DMS 273 (cell line): ENCODE results near the gene COLEC12.

Source experiments
- DNase-seq: peaks from one replicate; lab custom pipeline; 2025; ENCODE audit not compliant: unreplicated experiment; lab: John Stamatoyannopoulos, UW

The COLEC12 gene

DNA sequence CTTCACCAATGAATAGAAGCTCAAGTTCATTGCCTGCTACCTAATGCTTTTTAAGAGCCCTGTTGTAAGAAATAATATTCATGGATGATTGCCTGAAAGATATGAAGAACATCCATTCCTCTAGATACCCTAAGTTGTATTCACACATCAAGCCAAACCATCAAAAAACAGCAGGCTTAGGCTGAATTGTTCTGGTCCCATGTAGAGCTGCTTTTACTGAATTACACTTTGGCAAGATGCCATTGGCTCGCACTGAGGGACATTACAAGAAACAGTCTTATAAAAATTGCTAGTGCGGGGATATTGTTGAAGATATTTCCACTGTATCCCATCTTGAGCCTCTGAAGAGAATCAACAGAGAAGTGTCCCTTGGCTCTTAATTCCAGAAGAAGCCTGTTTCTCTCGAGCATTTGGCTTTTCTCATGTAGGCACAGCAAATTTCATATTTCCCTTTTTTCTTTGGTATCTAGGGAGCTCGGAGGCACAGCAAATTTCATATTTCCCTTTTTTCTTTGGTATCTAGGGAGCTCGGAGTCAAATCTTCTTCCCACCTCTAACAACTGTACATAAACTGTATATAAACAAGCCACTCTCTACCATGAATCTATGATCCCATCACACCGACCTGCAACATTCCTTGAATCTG, 107.5 kb downstream of the COLEC12 start:
- peak; percentile 33 for DNase-seq

DNA sequence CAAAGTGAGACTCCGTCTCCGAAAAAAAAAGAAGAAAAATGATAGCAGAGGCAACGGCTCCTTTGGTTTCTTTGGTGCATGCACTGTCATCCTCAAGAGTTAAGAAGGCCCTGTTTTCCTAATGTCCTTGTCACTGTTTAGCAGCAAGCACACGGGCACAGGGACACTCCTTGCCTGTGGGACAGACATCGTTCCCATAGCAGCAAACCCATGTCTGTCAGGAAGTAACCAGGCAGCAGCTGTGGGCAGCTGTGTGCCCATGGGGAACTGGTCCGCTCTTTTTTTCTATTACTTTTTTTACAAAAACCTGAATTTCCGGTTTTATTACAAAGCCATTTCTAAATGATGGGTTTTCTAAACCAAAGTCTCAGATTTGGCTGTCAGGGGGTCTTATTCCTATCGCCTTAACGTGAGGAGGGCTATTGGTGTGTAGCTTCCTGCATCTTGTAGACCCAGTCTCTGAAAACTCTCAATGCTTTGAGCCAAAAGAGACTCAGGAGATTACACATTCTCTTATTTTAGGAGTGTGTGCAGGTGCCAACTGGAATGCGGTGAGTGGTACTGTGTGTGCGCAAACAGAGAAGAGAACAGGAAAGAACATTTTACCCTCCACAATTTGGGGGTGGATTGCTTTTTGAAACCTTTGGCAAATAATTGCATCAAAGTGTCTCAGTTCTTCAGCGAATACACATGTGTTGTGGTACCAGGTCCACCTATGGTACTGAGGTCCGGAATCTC, 109.6 kb downstream of the COLEC12 start:
- no peak for DNase-seq

DNA sequence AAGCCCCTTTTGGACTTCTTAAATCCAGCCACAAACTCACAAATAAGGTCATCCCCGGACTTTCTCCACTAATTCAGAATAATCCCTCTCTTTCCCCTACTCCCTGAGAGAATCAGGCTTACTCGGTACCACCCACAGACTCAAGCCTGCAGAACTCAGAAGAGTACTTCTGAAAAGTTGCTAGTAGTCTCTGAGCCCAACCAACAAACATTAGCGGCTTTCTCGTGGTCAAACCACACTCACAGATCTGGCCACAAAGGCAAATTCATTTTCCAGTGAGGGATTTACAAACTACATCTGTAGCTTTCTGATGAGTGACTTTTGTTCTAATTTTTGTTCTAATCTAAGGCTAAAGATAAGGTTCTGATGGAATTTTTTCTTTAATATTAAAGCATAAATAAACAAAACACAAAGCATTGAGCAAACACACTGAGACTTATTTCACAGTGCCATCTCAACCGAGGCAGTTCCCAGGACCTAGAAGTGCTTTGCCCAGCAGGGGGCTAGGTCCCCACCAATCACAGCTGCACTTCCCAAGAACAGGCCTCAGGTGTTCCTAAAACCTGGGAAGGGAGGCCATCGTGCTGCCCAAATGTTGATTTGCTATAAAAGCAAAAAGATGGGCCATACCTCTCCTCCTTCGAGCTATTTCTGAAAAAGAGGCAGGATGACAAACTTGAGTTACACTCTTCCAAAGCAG, 110.7 kb downstream of the COLEC12 start:
- peak; percentile 9 for DNase-seq

DNA sequence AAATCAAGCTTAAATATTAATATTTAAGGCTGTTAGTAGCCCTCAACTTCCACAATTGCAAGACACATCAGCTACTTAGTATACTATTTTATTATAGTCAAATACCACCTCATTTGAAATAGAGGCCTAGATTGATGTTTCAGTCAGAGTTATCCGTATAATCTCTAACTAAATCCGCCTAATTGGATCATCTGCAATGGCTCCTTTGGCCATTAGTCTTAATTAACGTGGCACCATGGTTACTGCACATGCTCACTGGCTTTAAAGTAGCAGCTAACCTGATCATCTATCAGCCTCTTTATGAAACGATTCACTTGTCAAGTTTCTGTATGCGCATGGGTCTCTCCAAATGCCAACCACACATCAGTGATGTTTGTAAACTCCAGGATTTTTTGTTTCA, 112.3 kb downstream of the COLEC12 start:
- DNase-seq = no peak

DNA sequence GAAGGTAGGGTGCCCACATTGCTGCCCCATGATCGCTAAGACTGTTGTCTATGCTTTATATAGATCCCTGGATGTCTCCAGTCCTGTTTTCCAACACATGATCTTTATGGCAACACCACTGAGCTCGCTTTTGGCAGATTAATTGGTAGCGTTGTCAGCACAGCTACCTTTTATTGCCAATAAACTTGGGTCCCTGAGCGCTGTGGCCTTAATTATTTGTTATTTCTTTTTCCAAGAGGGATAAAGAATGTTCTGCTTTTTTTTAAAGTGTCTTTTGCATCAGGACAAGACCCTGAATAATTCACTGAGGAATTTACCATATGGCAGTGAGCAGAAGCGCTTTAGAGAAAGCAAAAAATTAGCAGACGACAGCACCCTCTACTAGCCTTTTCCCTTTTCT, 113.5 kb downstream of the COLEC12 start:
- DNase-seq = no peak

DNA sequence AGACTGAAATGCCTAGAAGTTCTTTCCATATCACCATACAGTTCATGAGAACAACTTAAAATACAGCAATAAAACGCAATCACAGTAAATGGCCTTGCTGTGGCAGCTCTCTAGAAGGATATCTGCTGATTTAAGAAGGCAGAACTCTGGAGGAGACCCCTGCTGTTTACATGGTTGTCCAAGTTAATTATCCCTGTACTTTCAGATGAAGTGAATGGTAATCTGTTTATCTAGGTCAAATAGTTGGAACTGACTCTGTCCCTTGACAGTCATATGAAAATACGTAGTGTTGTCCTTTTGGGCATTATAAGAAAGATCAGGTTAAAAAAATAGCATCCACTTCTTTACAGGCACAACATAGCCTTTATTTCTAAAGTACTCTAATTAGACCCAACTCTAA, 115.6 kb downstream of the COLEC12 start:
- DNase-seq = no peak

DNA sequence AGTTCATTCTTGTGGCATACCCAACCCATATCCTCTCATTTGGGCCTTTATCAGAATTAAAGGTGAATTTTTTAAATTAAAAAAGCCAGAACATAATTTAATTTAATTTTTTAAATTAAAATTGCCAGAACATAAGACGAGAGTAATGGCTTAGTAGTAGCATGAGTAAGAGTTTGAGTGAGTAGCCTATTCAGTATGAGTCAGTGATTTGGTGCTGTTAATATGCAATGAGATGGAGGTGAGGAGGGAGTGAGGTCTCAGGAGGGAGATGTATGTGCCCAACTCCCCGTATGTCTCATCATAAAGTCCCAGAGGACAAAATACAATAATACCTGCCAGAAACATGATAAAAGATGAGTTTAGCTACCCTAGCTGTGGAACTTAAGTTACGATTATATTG, 117.4 kb downstream of the COLEC12 start:
- DNase-seq = no peak

DNA sequence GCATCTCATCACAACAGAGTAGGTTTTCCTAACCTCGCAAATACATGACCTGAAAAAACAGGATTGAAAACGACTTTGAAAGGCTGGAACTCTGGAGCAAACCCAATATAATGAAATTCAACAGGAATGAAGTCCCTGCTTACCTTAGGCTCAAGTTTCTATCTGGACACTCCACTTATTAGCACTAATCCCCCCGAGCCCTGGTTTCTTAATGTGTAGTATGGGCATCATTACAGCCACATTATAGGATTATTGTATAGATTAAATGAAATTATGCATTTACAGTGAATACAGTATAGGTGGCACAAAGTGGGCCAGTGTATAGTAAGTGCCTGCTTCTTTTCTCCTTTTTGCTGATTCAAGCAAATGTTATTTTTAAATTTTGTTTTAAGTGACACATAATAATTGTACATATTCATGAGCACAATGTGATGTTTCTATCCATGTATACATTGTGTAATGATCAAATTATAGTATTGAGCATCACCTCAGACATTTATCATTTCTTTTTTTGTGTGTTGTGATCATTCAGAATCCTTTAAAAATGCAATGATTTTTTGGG, 118.0 kb downstream of the COLEC12 start:
- no peak for DNase-seq

DNA sequence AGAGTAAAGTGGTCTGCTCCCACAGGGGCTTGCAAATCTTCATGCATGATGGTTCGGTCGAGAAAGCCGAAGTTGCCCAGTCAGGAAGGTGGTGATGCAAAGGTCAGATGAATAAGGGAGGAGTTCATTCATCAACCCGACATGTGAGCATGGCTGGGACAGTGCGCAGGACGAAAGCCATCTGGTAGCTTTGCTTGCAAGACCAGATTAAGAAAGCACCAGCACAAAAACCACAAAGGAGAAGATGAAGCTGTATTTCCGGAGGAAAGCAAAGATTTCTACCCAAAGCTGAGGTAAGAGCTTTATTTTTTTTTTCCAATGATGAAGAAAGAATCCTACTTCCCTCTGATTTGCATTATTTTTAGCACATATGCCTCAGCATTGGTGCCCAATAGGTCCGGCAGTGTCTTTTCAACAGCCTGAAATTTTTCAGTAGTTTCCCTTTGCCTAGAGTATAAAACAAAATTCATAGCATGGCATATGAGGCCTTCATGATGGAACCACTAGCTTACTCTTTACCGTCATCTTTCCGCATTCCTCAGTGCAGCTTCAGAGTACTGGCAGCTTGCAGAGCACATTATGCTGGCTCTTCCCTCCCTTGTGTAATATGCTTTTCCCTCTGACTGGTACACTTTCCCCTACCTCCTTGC, 120.7 kb downstream of the COLEC12 start:
- no peak for DNase-seq

DNA sequence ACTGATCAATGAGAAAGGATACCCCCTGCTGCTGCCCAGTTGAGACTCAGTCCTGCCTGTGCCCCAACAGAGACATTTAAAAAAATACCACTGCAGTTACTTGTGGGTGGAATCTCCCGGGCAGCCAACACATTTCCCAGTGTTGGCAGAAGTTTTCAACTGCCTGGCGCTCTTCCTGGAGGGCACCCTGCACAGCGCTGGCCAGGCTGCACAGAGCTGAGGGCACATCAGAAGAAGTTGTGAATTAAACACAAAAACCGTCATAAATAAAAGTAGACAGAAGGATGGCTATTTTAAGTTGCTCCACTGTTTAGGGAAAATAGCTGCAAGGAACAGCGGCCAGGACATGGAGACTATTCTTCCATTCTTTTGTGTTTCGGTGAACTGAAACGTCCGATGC, 122.4 kb downstream of the COLEC12 start:
- no peak for DNase-seq

DNA sequence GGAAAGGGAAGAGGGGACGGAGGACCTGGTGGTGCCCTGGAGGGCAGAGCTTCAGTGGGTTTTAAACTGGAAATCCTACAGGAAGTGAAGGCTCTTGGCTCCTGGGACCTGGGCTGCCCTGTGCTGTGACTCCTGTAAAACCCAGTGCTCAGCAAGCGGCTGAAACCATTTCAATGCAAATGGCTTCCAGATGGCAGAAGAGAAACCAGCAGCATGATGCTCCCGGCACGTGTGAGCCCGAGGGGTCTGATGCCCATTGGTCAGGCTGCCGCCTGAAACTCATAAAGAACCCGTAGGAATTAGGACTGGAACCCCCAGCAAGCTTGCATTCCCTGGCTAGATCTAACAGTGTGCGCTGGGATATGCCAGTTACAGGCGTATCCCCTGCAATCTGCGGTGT, 123.4 kb downstream of the COLEC12 start:
- DNase-seq = no peak

DNA sequence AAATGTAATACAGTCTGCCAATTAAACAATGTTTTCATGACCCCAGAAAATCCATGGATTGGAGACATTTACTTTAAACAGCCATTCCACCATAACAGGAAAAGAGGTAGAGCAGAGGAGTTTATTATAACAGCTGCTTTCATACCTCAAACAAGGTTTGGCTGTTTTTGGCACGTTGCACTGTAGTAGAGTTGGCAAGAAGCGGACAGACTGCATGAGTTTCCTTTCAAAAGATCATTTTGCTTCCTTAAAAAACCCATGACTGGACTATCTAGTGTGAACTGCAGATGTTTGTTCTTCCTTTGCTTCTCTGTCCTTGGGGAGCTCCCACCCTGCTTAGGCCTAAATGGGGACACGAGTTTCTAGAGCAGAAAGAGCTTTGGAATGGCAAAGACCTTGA, 124.2 kb downstream of the COLEC12 start:
- no peak for DNase-seq

DNA sequence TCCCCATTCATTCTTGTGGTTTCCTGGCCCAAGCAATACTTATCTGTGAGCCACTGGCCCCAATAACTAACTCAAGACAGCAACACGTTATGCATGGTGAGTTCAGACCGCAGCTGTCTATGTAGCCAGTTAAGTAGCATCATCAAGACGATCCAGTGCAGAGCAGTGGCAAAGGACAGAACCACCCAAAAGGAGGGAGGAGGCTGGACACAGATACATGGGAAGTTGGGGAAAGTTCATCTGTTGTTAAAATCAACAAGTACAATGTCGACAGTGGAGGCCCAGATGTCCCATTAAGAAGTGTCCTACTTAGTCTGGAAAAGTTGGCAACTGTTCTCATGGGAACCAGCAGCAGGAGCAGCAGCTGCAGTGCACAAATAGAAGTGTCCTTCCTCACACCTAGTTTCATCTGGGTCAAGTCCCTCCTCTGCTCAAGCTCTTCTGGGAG, 125.8 kb downstream of the COLEC12 start:
- peak; percentile 32 for DNase-seq

DNA sequence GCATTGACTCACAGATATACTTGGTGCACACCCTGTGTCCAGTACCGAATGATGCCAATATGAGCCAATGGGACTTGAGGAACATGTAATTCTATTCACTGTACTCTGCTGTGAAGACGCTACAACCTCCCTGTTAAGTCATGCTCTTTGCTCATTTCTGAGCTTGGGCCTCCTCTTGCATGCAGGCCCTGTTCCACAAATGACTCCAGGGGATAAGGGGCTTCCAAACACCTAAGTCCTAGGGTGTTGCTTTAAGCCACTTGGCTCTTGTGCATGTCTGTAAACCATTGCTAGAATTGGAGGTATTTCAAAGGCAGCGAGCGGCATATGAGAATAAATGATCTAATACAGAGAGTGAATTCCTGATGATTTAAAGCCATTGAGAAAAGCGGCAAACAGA, 126.7 kb downstream of the COLEC12 start:
- no peak for DNase-seq

DNA sequence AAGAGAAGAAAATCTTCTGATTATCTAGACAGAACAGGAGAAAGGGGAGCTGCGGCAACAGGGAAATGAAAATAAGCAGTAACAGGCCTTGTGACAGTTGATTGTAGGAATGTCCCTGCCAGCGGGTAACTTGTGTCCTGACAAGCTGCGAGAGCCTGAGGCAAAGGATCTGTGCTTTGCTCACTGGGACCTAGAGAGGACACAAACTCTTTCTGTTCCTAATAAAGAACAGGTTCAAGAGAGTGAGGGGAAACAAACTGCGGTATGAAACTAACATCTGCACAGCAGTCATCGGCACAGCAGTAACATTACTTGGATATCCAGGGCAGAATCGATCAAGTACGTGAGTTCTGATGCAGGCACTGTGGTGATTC, 128.9 kb downstream of the COLEC12 start:
- no peak for DNase-seq

DNA sequence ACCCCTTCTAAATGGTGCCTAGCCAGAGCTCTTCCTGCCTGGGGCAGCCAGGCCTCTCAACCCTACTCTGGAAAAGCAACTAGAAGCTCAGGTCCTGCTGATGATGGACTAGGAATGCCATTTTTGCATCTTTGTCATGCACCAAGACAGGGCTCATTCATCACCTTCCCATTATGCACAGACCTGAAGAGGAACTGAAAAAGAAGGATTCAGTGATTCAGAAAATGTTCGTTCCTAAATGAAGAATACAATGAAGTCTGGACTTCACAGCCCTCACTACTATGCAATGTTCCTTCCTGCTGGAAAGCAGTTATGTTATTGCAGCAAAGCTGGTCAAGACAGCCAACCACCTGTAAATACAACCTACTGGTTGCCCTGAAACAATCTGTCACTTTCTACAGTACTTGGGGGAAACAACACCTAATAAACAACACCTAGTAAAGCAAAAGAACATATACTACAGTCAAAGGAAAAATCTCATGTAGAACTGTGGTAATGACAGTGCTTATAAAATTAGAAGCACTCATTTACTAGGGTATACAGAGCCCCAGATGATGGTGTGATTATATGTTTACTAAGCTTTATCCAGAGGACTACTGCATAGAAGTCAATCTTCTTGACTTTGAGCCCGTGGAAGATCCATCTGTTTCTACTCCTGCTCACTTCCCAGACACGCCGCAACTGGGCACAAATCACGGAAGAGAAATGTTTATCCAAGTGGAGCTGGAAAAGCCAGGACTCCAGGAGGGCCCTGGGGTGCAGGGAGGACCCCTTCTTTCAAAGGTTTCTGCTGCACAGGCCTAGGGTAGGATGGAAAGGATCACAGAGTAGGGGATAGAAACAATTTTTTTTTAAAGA, 129.5 kb downstream of the COLEC12 start:
- DNase-seq = no peak

DNA sequence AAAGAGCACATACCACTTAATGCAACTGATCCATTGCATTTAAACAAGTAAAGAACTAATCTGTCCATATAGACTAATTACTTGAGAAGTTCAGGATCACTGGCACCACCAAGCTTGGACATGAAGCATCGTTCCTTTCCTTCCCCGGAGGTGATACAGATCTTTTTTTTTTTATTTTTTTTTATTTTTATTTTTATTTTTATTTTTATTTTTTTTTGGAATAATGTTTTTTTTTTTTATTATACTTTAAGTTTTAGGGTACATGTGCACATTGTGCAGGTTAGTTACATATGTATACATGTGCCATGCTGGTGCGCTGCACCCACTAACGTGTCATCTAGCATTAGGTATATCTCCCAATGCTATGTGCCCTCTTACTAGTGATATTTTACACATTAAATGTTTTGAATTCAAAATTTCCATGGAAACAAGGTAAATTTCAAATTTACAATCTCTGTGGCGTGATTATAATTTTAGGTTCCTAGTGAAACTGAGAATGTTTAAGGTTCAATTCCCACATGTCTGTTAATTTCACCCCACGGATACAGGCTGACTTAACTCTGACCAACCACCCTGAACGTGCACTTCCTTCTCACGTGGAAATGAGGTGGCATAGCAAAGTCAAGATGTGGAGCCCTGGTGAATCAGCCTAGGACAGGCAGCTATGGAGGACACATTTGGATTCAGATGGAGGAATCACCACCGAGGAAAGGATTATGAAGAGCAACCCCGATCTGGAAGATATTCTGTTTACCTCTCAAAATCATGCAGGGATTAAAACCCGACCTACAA, 131.1 kb downstream of the COLEC12 start:
- DNase-seq = no peak

DNA sequence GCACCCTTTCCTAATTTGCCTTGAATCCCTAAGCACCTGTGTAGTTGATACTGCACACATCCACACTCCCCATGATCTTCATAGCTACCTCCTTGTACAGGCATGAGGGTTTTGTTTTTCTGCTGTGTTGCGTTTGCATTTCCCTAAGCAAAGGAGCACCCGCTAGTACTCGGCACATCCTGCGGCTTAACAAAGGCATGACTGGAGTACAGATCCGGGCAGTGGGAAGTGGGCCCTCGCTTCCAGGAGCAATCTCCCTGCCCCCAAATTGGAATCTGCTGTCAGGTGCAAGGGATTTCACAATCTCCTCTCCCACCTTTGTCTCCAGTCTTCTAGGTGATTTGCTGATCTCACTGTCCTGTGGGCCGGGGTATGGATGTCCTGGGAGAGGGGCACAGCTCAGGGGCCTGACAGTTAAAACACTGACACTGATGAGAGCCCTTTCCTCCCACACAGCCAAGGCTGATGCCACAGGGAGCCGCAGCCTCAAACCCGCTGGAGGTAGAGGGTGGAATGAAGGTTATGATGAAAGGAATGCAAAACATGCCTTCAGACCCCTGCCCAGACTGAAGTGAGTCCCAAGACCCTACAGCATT, 133.9 kb downstream of the COLEC12 start:
- no peak for DNase-seq

DNA sequence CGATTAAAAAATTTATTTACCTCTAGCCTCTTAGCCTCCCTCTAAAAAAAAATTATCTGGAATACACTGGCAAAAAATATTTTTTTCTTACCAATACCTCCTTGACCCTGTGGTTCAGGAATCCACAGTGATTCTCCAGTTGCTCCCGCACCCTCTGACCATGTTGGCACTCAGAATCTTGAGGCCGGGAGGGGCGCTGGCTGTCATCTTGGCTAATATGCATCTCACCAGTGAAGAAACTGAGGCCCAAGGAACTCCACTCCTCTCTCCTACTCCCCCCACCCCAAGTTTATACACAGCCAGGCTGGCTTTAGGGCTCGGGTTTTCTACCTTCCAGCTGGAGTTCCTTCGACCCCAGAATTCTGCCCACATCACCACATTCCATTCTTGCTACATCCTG, 134.8 kb downstream of the COLEC12 start:
- DNase-seq = no peak
